ENCODE results near the gene TRAPPC3L. TPM values are rescaled to one million over a fixed set of nuclear protein-coding genes. Genes with fewer than 3 reads are reported as not detected.

Gene TRAPPC3L
- 0.30 TPM in 1 of 2 replicates, not detected in the other for polyA plus RNA-seq

DNA sequence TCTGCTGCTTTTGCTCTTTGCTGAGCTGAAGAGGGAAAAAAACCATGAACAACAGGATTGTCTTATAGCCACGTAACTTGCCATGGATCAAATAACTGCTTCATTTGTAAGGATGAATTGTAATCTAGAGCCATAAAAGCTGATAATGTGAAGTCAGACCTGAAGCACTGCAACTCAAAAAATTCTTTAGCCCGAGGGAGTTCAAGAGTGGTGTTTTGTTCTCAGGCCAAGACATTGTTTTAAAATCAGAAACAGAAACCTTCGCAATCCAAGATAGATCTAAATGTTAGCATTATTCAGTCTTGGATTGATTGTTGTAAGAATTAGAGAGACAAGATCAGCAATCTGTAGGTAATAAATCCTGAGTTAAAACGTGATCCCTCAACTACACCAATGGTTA is at the start of gene TRAPPC3L:
Gene TRAPPC3L (minus strand): TSS at position 34 of the 400 bp plus-strand sequence. CDS start 170 bp downstream, outside the sequence.

DNA sequence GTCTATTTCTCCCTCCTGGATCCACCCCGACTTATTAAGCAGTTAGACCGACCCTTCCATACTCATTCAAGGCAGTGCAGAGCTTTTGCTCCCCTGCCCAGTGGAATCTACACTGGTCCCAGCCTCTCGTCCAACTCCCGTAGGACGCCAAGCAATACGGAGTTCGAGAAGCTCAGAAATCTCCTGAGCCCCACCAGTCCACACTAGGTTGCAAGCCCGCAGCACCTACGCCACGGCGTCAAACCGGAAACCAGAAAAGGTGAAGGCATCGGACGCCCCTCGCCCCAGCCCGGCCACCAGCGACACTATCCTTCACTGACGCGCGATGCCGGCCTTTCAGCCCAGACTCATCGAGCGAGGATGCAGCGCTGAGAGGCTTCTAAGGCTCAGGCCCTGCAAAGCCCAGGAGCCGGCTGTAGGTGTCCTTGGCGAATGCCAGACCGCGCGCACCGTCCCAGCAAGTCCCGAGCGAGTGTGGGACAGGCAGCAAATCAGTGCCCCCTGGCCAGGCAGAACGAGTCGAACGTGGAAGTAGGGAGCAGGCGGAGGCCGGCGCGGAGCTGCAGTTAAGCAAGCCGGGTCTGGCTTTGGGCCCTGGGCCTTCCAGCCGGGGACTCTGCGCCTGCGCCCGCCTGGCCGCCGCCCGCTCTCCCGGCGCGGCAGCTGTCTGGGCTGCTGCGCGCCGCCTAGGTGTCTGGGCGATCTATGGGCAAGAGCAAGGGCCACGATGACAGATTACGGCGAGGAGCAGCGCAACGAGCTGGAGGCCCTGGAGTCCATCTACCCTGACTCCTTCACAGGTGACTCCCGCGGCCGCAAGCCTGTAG is 25.6 kb upstream of the TRAPPC3L start, which contains the start of gene RWDD1:
Gene RWDD1 (plus strand): TSS at position 649 of the 827 bp plus-strand sequence. CDS start 79 bp downstream, at position 728.

DNA sequence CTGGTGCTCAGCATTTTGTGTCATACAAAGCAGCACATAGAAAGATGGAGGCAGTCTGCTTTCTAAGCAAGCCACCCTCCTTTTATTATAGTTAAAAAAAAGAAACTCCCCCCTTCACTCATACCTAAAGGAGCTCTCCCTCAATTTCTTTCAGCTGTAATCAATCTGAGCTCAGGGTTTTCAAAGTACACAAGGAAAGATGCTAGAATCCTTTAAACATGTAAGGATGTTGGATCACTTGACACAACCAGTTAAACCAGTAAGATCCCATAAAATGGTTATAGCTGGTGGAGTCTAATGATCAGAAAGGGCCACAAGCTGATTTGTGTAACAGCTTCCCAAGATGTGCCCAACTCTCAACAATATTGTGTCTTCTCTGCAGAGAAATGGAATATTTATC is 8.0 kb upstream of the TRAPPC3L start, which contains the start of gene CALHM4:
Gene CALHM4 (plus strand): TSS at position 301 of the 400 bp plus-strand sequence. CDS start 43 bp downstream, at position 344.

DNA sequence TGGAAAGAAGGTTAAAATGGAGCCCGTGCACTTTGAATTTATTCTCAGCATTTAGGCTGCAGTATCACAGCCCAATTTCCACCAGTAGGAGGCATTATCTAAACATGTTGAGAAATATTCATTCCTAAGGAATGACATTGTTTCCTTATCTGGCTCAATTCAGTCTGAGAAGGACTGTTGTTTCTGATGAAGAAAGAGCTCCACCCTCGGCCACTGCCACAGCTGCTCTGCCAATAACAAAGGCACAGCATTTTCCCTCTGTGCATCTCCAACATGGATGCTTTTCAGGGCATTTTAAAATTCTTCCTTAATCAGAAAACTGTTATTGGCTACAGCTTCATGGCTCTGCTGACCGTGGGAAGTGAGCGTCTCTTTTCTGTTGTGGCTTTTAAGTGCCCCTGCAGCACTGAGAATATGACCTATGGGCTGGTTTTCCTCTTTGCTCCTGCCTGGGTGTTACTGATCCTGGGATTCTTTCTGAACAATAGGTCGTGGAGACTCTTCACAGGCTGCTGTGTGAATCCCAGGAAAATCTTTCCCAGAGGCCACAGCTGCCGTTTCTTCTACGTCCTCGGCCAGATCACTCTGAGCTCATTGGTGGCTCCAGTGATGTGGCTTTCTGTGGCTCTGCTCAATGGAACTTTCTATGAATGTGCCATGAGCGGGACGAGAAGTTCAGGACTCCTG is 33.9 kb downstream of the TRAPPC3L start, which contains the start of gene CALHM5:
Gene CALHM5 (plus strand): TSS at position 216 of the 687 bp plus-strand sequence. CDS start 58 bp downstream, at position 274.

DNA sequence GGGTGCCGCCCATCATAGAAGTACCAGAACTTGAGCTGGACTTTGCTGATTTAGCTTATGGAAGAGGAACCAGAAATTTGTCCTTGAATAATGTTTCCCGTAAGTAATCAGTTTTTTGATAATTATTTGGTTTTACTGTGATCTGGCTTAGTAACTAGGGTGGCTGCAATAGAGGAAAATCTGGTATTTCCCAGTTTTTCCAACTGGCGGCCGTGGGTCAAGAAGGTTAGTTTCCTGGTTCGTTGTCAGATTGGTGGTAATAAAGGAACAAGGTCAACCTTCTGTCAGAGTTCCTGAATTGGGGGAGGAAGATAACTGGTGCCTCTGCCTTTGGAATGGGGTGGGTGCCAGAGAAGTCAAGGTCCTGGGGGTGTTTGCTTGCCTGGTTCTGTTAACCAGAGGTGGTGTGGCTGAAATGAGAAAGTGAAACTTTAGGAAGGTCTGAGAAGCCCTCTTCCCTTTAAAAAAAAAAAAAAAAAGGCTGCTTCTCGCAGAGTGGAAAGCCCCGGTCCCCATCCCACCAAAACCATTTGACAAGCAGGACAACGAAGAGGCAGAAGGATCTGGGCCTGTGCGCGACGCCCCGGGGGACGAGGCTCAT is 84.1 kb downstream of the TRAPPC3L start, which contains the start of gene CALHM6:
Gene CALHM6 (plus strand): TSS at position 45 of the 601 bp plus-strand sequence. CDS start 555 bp downstream, at position 600.

Other genes with a start within 250 kb of the TRAPPC3L start
- gene DSE, start 174.7 kb downstream of the TRAPPC3L start, polyA plus RNA-seq: 4.5 and 4.8 TPM in 2 replicates
- 10.9 and 13.7 TPM in 2 replicates for gene CALHM6, start 84.3 kb downstream of the TRAPPC3L start, polyA plus RNA-seq
- gene CALHM5, start 34.0 kb downstream of the TRAPPC3L start, polyA plus RNA-seq: not detected in 2 replicates
- gene CALHM4, start 8.1 kb upstream of the TRAPPC3L start, polyA plus RNA-seq: not detected in 2 replicates
- gene RWDD1, start 25.8 kb upstream of the TRAPPC3L start, polyA plus RNA-seq: 248 and 304 TPM in 2 replicates
- 0.58 and 2.7 TPM in 2 replicates for gene RSPH4A, start 70.8 kb upstream of the TRAPPC3L start, polyA plus RNA-seq
- gene ZUP1, start 123.1 kb upstream of the TRAPPC3L start, polyA plus RNA-seq: 9.9 and 16.7 TPM in 2 replicates
- gene KPNA5, start 135.5 kb upstream of the TRAPPC3L start, polyA plus RNA-seq: 46.3 and 49.7 TPM in 2 replicates
- not detected in 2 replicates for gene FAM162B, start 220.0 kb upstream of the TRAPPC3L start, polyA plus RNA-seq

All from Purkinje cell (primary cell).